WTC11 (cell line): ENCODE data around the gene LSM7. TPM values are rescaled to one million over a fixed set of nuclear protein-coding genes. Genes with fewer than 3 reads are reported as not detected.

Experiments
- ATAC-seq: fragments of 200-7000 bp; cut with Tn5 transposase; 2 replicates; pipeline ENCODE4 v1.10.0; 2021; ENCODE audit warnings: mild to moderate bottlenecking, moderate library complexity
- CTCF ChIA-PET: fragments of 300-600 bp; sonication (Branson Sonifier 250); formaldehyde crosslinking; loops from one replicate; lab custom pipeline; 2021; ENCODE audit warnings: antibody characterized with exemption; lab: Charles Lee
- POLR2A ChIA-PET: fragments of 350-600 bp; sonication (Branson Sonifier 250); formaldehyde crosslinking; loops from one replicate; lab custom pipeline; 2021; ENCODE audit warnings: antibody characterized with exemption; lab: Charles Lee
- DNase-seq: peaks from one replicate; pipeline ENCODE4 v3.0.0; 2021; ENCODE audit warnings: low spot score
- H3K27ac Mint-ChIP-seq: 2 replicates; pipeline ENCODE4 v1.8.0; 2021; ENCODE audit warnings: mixed read lengths
- H3K27me3 Mint-ChIP-seq: 2 replicates; pipeline ENCODE4 v1.8.0; 2021; ENCODE audit warnings: low read depth, mild to moderate bottlenecking, moderate library complexity, mixed read lengths
- H3K36me3 Mint-ChIP-seq: 2 replicates; pipeline ENCODE4 v1.8.0; 2021; ENCODE audit warnings: mixed read lengths
- H3K4me1 Mint-ChIP-seq: 2 replicates; pipeline ENCODE4 v1.8.0; 2022; ENCODE audit warnings: mixed read lengths
- H3K4me3 Mint-ChIP-seq: 2 replicates; pipeline ENCODE4 v1.8.0; 2021; ENCODE audit warnings: mild to moderate bottlenecking, moderate library complexity, mixed read lengths
- H3K9me3 Mint-ChIP-seq: 2 replicates; pipeline ENCODE4 v1.8.0; 2021; ENCODE audit warnings: mixed read lengths
- ATF3 ChIP-seq: sonication (generic); formaldehyde crosslinking; conservative IDR thresholded peaks from 2 replicates; pipeline ENCODE4 v1.8.1; 2022; ENCODE audit warnings: mild to moderate bottlenecking, missing genetic modification reagents
- CREB1 ChIP-seq: sonication (generic); formaldehyde crosslinking; IDR thresholded peaks from 2 replicates; pipeline ENCODE4 v1.8.0; 2023; ENCODE audit warnings: mild to moderate bottlenecking, missing genetic modification reagents
- E2F5 ChIP-seq: sonication (generic); formaldehyde crosslinking; IDR thresholded peaks from 2 replicates; pipeline ENCODE4 v1.8.1; 2022; ENCODE audit warnings: mild to moderate bottlenecking, moderate library complexity, missing genetic modification reagents
- FOXK1 ChIP-seq: sonication (generic); formaldehyde crosslinking; IDR thresholded peaks from 2 replicates; pipeline ENCODE4 v1.8.0; 2022; ENCODE audit warnings: mild to moderate bottlenecking, moderate library complexity, missing genetic modification reagents
- FOXP1 ChIP-seq: sonication (generic); formaldehyde crosslinking; IDR thresholded peaks from 2 replicates; pipeline ENCODE4 v1.8.0; 2022; ENCODE audit warnings: missing genetic modification reagents, mild to moderate bottlenecking, moderate library complexity, borderline replicate concordance
- GABPB1 ChIP-seq: sonication (generic); formaldehyde crosslinking; IDR thresholded peaks from 2 replicates; pipeline ENCODE4 v1.8.1; 2023; ENCODE audit warnings: mild to moderate bottlenecking, missing genetic modification reagents
- NR1H2 ChIP-seq: sonication (generic); formaldehyde crosslinking; IDR thresholded peaks from 2 replicates; pipeline ENCODE4 v1.9.0; 2021; ENCODE audit warnings: mild to moderate bottlenecking, moderate library complexity, missing genetic modification reagents
- PRRX2 ChIP-seq: fragments of 250-450 bp; sonication (Bioruptor Pico); IDR thresholded peaks from 2 replicates; pipeline ENCODE4 v1.8.0; 2021; ENCODE audit warnings: mild to moderate bottlenecking
- SMAD3 ChIP-seq: sonication (generic); formaldehyde crosslinking; IDR thresholded peaks from 2 replicates; pipeline ENCODE4 v1.8.0; 2022; ENCODE audit warnings: missing genetic modification reagents, mild to moderate bottlenecking, borderline replicate concordance
- TEAD1 ChIP-seq: sonication (generic); formaldehyde crosslinking; IDR thresholded peaks from 2 replicates; pipeline ENCODE4 v1.8.0; 2022; ENCODE audit warnings: mild to moderate bottlenecking, missing genetic modification reagents
- TP53 ChIP-seq: sonication (generic); formaldehyde crosslinking; IDR thresholded peaks from 2 replicates; pipeline ENCODE4 v1.8.1; 2023; ENCODE audit warnings: mild to moderate bottlenecking, missing genetic modification reagents
- ZBTB21 ChIP-seq: sonication (generic); formaldehyde crosslinking; IDR thresholded peaks from 2 replicates; pipeline ENCODE4 v1.8.1; 2023; ENCODE audit warnings: mild to moderate bottlenecking, missing genetic modification reagents, borderline replicate concordance
- ZNF416 ChIP-seq: fragments of 250-450 bp; sonication (Bioruptor Pico); IDR thresholded peaks from 2 replicates; pipeline ENCODE4 v1.9.0; 2021; ENCODE audit warnings: mild to moderate bottlenecking, inconsistent platforms
- total RNA-seq: library from RNA; stranded (reverse); gene quantifications from 3 replicates; pipeline ENCODE4 v1.2.3, GENCODE V29; 2021
- TF ChIP-seq, protein P1 (sequence below): sonication (generic); formaldehyde crosslinking; IDR thresholded peaks from 2 replicates; pipeline ENCODE4 v1.8.1; 2023; ENCODE audit warnings: mild to moderate bottlenecking, missing genetic modification reagents
- TF ChIP-seq, protein P2 (sequence below): sonication (generic); formaldehyde crosslinking; IDR thresholded peaks from 2 replicates; pipeline ENCODE4 v1.8.1; 2022; ENCODE audit warnings: low read depth, missing genetic modification reagents, borderline replicate concordance
- TF ChIP-seq, protein P3 (sequence below): sonication (generic); formaldehyde crosslinking; IDR thresholded peaks from 2 replicates; pipeline ENCODE4 v1.8.1; 2022; ENCODE audit warnings: mild to moderate bottlenecking, missing genetic modification reagents, moderate library complexity, borderline replicate concordance

Gene LSM7
- total RNA-seq, 1 experiment from 2014 or later: 245 TPM

- no peak overlapping the region for H3K4me3 Mint-ChIP-seq
- 0 out of 2 replicates have a peak, but pooled peaks cover 2% of the 10 kb centered on the region for H3K4me1 Mint-ChIP-seq
- peaks cover 5% of the 10 kb centered on the region for H3K36me3 Mint-ChIP-seq
- POLR2A ChIA-PET: interaction anchor here (0.6 kb wide), 1 partner anchor 551 kb away, joined by 3 read pairs; no protein-coding TSS in a partner anchor
- H3K27me3 Mint-ChIP-seq: peaks cover 9% of the 10 kb centered on the region
- H3K27ac Mint-ChIP-seq: no peak overlapping the region
- CTCF ChIA-PET: interaction anchor here (1.3 to 3.0 kb wide), 2 partner anchors 43 to 56 kb away, joined by 4 to 42 read pairs; no protein-coding TSS in a partner anchor
- no peak for DNase-seq
- peaks cover 9% of the 10 kb centered on the region for H3K9me3 Mint-ChIP-seq
- no peak for ATAC-seq
- TF ChIP-seq FOXK1 (CRISPR knock-in tag) (no peak), ZBTB21 (no peak)
- TF ChIP-seq, protein P1, sequence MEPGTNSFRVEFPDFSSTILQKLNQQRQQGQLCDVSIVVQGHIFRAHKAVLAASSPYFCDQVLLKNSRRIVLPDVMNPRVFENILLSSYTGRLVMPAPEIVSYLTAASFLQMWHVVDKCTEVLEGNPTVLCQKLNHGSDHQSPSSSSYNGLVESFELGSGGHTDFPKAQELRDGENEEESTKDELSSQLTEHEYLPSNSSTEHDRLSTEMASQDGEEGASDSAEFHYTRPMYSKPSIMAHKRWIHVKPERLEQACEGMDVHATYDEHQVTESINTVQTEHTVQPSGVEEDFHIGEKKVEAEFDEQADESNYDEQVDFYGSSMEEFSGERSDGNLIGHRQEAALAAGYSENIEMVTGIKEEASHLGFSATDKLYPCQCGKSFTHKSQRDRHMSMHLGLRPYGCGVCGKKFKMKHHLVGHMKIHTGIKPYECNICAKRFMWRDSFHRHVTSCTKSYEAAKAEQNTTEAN: no peak
These were observed 10.6 kb downstream of the LSM7 start for GRCh38 chr19:2317756-2318155.

- Mint-ChIP-seq H3K27ac (no peak overlapping the region), H3K4me3 (no peak overlapping the region), H3K27me3 (peaks cover 9% of the 10 kb centered on the region), H3K9me3 (peaks cover 9% of the 10 kb centered on the region), H3K4me1 (0 out of 2 replicates have a peak, but pooled peaks cover 2% of the 10 kb centered on the region), H3K36me3 (peaks cover 5% of the 10 kb centered on the region)
- POLR2A ChIA-PET: interaction anchor here (0.6 kb wide), 1 partner anchor 551 kb away, joined by 3 read pairs; no protein-coding TSS in a partner anchor
- CTCF ChIA-PET: interaction anchor here (1.3 to 3.3 kb wide), 4 partner anchors 15 to 56 kb away, joined by 4 to 42 read pairs (median 19); no protein-coding TSS in a partner anchor
- TF ChIP-seq PRRX2 (CRISPR knock-in tag): no peak
- no peak for TF ChIP-seq ATF3 (CRISPR knock-in tag)
- no peak for TF ChIP-seq GABPB1
- TF ChIP-seq NR1H2 (CRISPR knock-in tag): no peak
- no peak for TF ChIP-seq SMAD3 (CRISPR knock-in tag)
- TF ChIP-seq FOXP1 (CRISPR knock-in tag): no peak
- no peak for TF ChIP-seq TP53 (CRISPR knock-in tag)
- no peak for TF ChIP-seq E2F5 (CRISPR knock-in tag)
- TF ChIP-seq, protein P2, sequence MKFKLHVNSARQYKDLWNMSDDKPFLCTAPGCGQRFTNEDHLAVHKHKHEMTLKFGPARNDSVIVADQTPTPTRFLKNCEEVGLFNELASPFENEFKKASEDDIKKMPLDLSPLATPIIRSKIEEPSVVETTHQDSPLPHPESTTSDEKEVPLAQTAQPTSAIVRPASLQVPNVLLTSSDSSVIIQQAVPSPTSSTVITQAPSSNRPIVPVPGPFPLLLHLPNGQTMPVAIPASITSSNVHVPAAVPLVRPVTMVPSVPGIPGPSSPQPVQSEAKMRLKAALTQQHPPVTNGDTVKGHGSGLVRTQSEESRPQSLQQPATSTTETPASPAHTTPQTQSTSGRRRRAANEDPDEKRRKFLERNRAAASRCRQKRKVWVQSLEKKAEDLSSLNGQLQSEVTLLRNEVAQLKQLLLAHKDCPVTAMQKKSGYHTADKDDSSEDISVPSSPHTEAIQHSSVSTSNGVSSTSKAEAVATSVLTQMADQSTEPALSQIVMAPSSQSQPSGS (CRISPR knock-in tag): no peak
- TF ChIP-seq CREB1 (CRISPR knock-in tag): no peak
- no peak for TF ChIP-seq TEAD1 (CRISPR knock-in tag)
- ATAC-seq (no peak), DNase-seq (no peak)
These were observed 11.1 kb downstream of the LSM7 start for GRCh38 chr19:2317300-2317699.

GRCh38 chr19:2315818-2316353 is 12.5 kb downstream of the LSM7 start:
- Mint-ChIP-seq H3K36me3 (peaks cover 5% of the 10 kb centered on the region), H3K27ac (no peak overlapping the region), H3K4me3 (no peak overlapping the region), H3K4me1 (0 out of 2 replicates have a peak, but pooled peaks cover 2% of the 10 kb centered on the region), H3K27me3 (peaks cover 9% of the 10 kb centered on the region), H3K9me3 (peaks cover 9% of the 10 kb centered on the region)
- TF ChIP-seq, protein P3, sequence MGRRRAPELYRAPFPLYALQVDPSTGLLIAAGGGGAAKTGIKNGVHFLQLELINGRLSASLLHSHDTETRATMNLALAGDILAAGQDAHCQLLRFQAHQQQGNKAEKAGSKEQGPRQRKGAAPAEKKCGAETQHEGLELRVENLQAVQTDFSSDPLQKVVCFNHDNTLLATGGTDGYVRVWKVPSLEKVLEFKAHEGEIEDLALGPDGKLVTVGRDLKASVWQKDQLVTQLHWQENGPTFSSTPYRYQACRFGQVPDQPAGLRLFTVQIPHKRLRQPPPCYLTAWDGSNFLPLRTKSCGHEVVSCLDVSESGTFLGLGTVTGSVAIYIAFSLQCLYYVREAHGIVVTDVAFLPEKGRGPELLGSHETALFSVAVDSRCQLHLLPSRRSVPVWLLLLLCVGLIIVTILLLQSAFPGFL (CRISPR knock-in tag): no peak
- TF ChIP-seq ZNF416 (CRISPR knock-in tag): no peak
- TF ChIP-seq GABPB1: peak; percentile 39; the same call in 1 of the 2 replicates
- peak; percentile 82 for DNase-seq
- ChIA-PET POLR2A (interaction anchor here (0.5 to 1.0 kb wide), 3 partner anchors 14 to 77 kb away, joined by 4 to 5 read pairs (median 4); no protein-coding TSS in a partner anchor), CTCF (interaction anchor here (0.6 to 3.3 kb wide), 52 partner anchors 9 to 592 kb away, joined by 3 to 42 read pairs (median 5); partner anchors contain the start of genes AP3D1, LSM7, PEAK3 and PLEKHJ1)
- ATAC-seq: peak; percentile 71
